Omental fat pad (tissue), 4 donors: ENCODE data around the gene SMPX. TPM values are rescaled to one million over a fixed set of nuclear protein-coding genes. Genes with fewer than 3 reads are reported as not detected.
"Not testable (repeated sequence)": the region's sequence is repeated elsewhere in the genome, so short reads cannot be mapped to it uniquely, and the experiment has no call there.

ENCODE experiments used
- ATAC-seq: fragments of 150-250 bp; one replicate; pipeline ENCODE4 v1.9.1; 2016; ENCODE audit warnings: mild to moderate bottlenecking, moderate library complexity; ENCODE audit not compliant: low FRiP score
- DNase-seq: peaks from one replicate; pipeline ENCODE4 v3.0.0-alpha.2; 2019; ENCODE audit warnings: low spot score
- CTCF ChIP-seq, 3 donors: fragments of 450-650 bp; IDR thresholded peaks; one replicate each; pipeline ENCODE4 v1.5.1; 2016 to 2017; ENCODE audit warnings: antibody characterized with exemption in 3 of 3, mild to moderate bottlenecking in 3 of 3, moderate library complexity in 2 of 3
- total RNA-seq, 4 donors: library from RNA; depleted of rRNA; stranded (reverse); fragments of >200 nt; gene quantifications; one replicate each; pipeline ENCODE4 v1.1.0, GENCODE V29; 2016

The SMPX gene
- total RNA-seq, 4 donors from 2014 or later = not detected

- ATAC-seq = no peak
- no peak for DNase-seq
- no peak for TF ChIP-seq CTCF (IDR thresholded peaks at IDR 0.05)
Measured at GRCh38 chrX:21781976-21782375, 24.1 kb upstream of the SMPX start.

GRCh38 chrX:21781525-21781924, 23.6 kb upstream of the SMPX start:
- DNase-seq (no peak), ATAC-seq (no peak)
- no peak for TF ChIP-seq CTCF (IDR thresholded peaks at IDR 0.05)

- ATAC-seq = no peak
Measured at GRCh38 chrX:21779095-21779494, 21.2 kb upstream of the SMPX start.

GRCh38 chrX:21778236-21778635, 20.3 kb upstream of the SMPX start:
- no peak for ATAC-seq
- no peak for DNase-seq
- no peak for TF ChIP-seq CTCF (IDR thresholded peaks at IDR 0.05)

More at GRCh38 chrX:21779095-21779494, 21.2 kb upstream of the SMPX start:
- DNase-seq = no peak
- no peak for TF ChIP-seq CTCF (IDR thresholded peaks at IDR 0.05)

- not testable (repeated sequence) for DNase-seq, ATAC-seq
Measured at GRCh38 chrX:21775128-21775527, 17.2 kb upstream of the SMPX start.

- not testable (repeated sequence) for ATAC-seq, DNase-seq
Measured at GRCh38 chrX:21773036-21773435, 15.1 kb upstream of the SMPX start.

GRCh38 chrX:21770631-21771321, 12.9 kb upstream of the SMPX start:
- ATAC-seq (no peak), DNase-seq (no peak)
- TF ChIP-seq CTCF (IDR thresholded peaks at IDR 0.05) = no peak

GRCh38 chrX:21766101-21766500, 8.2 kb upstream of the SMPX start:
- TF ChIP-seq CTCF (IDR thresholded peaks at IDR 0.05) = no peak
- ATAC-seq = no peak
- DNase-seq = no peak
